M059J (cell line): ENCODE measurements around the gene CXCL8. TPM values are rescaled to one million over a fixed set of nuclear protein-coding genes. Genes with fewer than 3 reads are reported as not detected.

ENCODE experiments used
- total RNA-seq: library from RNA; depleted of rRNA; stranded (reverse); fragments of >200 nt; shearing (Covaris generic); gene quantifications from 2 replicates; pipeline ENCODE4 v1.2.3, GENCODE V29; 2014; rRNA removed

The CXCL8 gene
- total RNA-seq, 1 experiment from 2014 or later, result 33.9 TPM

Other genes starting within 250 kb of the CXCL8 start
- 0.02 TPM in 1 of 2 replicates, not detected in the other for gene RASSF6, start 120.1 kb upstream of the CXCL8 start, total RNA-seq
- 0.15 TPM in 2 replicates for gene CXCL6, start 96.1 kb downstream of the CXCL8 start, total RNA-seq
- gene PF4V1, start 112.7 kb downstream of the CXCL8 start, total RNA-seq, result not detected in 2 replicates
- gene CXCL1, start 128.8 kb downstream of the CXCL8 start, total RNA-seq, result 5.7 and 5.8 TPM in 2 replicates
- not detected in 2 replicates for gene PF4, start 241.5 kb downstream of the CXCL8 start, total RNA-seq
- not detected in 2 replicates for gene PPBP, start 247.6 kb downstream of the CXCL8 start, total RNA-seq